Neural progenitor cell (in vitro differentiated cells): Measurements from ENCODE around the gene FAM83B.

Experiments used
- CTCF ChIP-seq: fragments of 200-600 bp; sonication (generic); IDR thresholded peaks from 2 replicates; pipeline ENCODE4 v1.5.1; 2017; ENCODE audit warnings: antibody characterized with exemption, mild to moderate bottlenecking
- EZH2 ChIP-seq: fragments of 200-600 bp; sonication (generic); IDR thresholded peaks from 2 replicates; pipeline ENCODE4 v1.6.1; 2017; ENCODE audit warnings: antibody characterized with exemption, mild to moderate bottlenecking, moderate library complexity

DNA sequence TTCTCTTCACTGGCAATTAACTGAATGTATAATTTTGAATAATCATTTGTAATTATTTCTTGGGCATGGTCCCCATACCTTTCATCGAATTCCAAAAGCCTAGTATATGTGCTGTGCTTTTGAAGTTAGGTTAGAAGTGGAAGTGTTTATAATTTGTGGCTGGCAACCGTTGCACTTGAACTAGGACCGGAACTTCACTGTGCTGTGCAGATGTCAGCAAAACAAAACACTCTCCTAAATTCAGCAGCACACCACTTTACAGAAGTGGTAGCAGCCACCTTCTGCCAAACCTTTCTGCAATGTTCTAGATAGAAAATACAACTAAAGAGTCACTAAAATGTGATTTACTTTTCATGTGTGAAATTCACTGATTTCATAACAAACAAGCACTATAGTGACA, 111.9 kb downstream of the FAM83B start:
- TF ChIP-seq CTCF (no peak), EZH2 (no peak)
